T47D (cell line): Measurements from ENCODE around the gene PUS3.

ENCODE experiments used
- DNase-seq, 2 experiments: peaks; one replicate each; pipeline versions ENCODE4 v3.0.0 to v3.0.0-alpha.2; 2011 to 2012; ENCODE audit warnings: low read depth in 1 of 2, low spot score in 1 of 2
- JUND ChIP-seq: IDR thresholded peaks from 2 replicates; pipeline ENCODE4 v1.6.1; 2012; ENCODE audit warnings: low read depth
- in situ Hi-C: cut with HindIII; loops from 2 replicates; pipeline ENCODE4 v1.10.0; 2016; ENCODE audit warnings: low sequenced_read_pairs, low pct_unique_long_range_greater_than_20kb

PUS3 gene

GRCh38 chr11:125902927-125903710 lies at the start of gene PUS3:
PUS3 (minus strand) TSS chr11:125903206; CDS start chr11:125896284, 6,922 bp downstream.
- peak; percentile 96 to 97 for DNase-seq
- TF ChIP-seq JUND: no peak
- in situ Hi-C loops: loop anchor here (25.0 kb wide), 1 partner anchor 284 kb away; no protein-coding TSS in a partner anchor

DNA sequence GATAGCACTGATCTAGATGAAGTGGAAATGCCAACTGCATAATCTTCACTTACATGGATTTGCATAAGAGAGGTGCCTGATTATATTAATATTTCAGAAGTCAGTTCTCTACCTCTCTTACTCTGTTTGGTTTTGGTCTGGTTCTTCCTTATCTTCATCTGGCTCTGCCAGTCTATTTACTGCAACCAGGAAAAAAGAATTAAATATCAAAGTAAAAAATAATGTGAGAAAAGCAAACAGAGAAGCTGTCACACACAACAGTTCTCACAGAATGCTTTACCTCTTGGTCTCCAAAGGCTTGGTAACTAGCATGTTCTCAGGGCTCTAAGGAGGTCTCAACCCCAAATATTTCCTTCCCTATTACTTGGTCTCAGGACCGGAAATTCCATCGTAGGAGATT lies 49.6 kb upstream of the PUS3 start:
- in situ Hi-C loops: no loop called here
- TF ChIP-seq JUND: no peak
- peak; percentile 62 to 77 for DNase-seq

DNA sequence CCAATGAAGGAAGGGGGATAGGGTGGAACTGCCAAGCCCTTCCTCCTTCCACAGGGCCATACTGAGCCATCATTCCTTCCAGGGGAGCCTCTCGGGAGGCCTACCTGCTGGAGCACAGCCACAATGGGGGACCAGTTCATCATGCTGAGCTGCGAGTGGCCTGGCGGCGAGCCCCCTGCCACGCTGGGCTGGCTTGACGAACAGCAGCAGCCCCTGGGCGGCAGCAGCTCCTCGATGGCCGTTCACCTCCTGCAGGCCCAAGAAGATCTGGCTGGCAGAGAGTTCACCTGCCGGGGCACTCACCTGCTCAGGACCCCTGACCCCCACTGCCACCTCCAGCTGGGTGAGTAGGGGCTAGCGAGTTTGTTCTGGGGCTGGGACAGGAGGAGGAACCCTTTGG lies 48.7 kb upstream of the PUS3 start:
- no peak for TF ChIP-seq JUND
- DNase-seq: no peak
- in situ Hi-C loops: no loop called here

- TF ChIP-seq JUND: no peak
- in situ Hi-C loops: no loop called here
These were observed 48.0 kb upstream of the PUS3 start for GRCh38 chr11:125950696-125951651.

GRCh38 chr11:125950178-125950490 lies 47.1 kb upstream of the PUS3 start:
- TF ChIP-seq JUND: no peak
- in situ Hi-C loops: no loop called here
- DNase-seq: no peak

More at GRCh38 chr11:125950696-125951651, 48.0 kb upstream of the PUS3 start:
- DNase-seq: peak; percentile 60 to 86

DNA sequence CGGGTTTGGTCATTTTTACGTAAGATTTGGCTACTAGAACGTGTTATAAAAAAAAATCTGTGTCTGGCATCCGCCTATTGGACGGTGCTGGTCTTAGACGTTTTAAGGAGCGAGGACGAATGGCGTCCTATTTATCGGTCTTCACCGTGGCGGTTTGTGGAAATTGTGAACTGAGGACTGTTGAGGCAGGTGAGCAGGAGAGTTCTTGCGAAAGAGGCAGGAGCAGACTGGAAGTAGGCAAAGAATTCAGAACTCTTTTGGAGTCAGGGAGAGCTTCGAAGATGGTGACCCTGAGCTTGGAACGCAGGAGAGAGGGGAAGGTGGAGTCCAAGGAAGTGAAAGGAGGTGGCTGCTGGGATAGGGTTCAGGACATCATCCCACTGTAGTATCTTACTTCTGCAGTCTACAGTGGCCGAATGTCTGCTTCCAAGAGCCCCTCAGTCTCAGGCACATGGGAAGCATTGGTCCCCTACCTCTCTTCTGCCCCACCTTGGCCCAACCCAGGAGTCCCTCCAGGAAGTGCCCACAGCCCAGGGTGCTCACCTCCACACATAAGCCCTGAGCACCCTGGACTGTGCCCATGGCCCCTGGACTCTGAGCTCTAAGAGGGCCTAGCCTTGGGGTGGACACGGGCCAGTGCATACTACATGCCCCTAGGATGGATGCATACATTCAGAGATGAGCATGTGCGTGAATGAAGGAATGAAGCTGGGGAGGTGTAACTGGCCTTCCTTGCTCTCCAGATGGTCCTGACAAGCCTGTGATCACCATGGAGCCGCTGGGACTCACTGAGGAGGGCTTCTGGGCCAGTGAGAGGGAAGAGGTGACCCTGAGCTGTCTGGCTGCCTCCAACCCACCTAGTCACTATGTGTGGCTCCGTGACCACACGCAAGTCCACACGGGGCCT lies 46.5 kb upstream of the PUS3 start:
- no peak for TF ChIP-seq JUND
- DNase-seq: no peak
- in situ Hi-C loops: no loop called here

GRCh38 chr11:125948278-125949051 lies 45.5 kb upstream of the PUS3 start:
- TF ChIP-seq JUND: no peak
- in situ Hi-C loops: no loop called here
- no peak for DNase-seq

DNA sequence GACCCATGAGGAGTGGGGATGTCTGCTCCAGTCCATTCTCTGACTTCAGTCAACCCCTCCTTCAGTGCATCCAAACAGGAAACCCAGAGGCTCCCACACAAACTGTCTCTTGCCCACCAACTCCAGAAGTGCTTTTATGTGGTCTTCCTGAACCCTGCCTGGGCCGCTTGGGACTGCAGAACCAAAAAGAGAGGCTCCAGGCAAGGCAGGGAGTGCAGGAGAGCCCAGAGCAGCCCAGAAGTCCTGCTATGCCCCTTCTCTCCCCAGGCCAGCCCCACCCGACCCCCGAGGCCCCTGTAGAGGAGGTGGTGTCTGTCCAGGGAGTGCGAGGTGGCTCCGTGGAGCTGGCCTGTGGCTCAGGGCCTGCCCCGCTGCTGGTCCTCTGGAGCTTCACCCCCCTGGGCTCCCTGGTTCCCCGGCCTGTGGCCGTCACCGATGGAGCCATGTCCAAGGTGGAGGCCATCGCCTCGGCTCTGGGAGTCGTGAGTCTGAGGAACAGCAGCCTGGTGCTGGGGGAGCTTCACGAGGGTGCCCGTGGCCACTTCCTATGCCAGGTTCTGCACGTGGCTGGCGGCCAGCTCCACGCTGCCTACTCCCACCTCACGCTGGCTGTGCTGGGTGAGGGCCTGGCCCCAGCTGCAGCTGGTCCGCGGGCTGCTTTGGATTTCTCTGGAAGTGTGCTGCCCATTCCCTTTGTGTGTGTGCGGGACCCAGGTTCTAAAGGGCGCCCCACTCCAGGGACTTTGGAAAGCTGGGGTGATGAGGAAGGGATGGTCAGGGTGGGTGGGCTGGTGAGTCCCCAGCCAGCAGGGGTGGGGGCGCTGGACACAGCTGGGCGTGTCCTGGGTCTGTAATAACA lies 44.6 kb upstream of the PUS3 start:
- no peak for TF ChIP-seq JUND
- DNase-seq: no peak
- in situ Hi-C loops: no loop called here

- in situ Hi-C loops: no loop called here
- TF ChIP-seq JUND: no peak
- no peak for DNase-seq
These were observed 43.9 kb upstream of the PUS3 start for GRCh38 chr11:125946712-125947418.

GRCh38 chr11:125945797-125946520 lies 43.0 kb upstream of the PUS3 start, which contains the start of gene VSIG10L2:
VSIG10L2 (plus strand) TSS chr11:125946044; CDS start chr11:125946056, 12 bp downstream.
- no peak for TF ChIP-seq JUND
- in situ Hi-C loops: no loop called here
- DNase-seq: no peak
